Activated gamma-delta T cell (primary cell): ENCODE data around the gene COL1A1.

ENCODE experiments used
- DNase-seq: peaks from one replicate; lab custom pipeline; 2025; lab: John Stamatoyannopoulos, UW

COL1A1 gene

DNA sequence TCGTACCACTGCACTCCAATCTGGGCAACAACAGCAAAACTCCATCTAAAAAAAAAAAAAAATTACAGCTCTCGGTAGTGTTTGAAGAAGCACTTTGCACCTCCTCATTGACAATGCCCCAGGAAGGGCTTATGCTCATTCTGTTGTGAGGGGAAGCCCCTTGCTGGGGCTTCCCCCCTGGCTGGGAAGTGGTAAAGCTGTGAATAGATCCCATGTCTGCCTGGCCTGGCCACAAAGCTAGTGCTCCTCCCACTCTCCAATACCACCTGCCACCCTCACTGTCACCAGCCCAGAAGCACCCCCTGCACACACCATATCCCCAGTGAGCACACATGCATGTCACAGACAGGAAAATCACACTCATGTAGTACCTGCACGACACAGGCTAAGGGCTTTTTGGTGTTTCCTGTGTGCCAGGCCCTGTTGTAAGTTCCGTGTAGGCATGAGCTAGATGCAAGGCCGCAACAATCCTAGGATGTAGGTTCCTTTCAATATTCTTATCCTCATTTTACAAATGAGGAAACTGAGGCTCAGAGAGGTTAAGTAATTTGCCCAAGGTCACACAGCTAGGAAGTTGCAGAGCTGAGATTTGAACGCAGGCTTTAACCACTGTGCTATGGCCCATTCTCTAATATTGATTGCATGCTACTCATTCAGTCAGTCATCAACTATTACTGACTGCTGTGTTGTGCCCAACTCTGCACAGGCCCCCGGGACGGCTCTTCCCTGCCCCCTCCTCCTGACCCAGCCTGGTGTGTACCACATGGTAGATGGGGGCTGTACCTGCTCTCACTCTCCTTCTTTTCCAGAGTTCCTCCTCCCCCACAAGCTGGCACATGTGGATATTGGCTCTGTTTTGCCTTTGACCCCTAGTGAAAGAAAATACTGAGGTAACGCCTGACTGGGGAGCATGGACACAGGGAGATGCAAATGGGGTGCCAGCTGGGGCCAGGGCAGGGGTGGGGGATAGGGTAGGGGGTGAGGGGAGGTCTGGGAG is 11.9 kb upstream of the COL1A1 start:
- no peak for DNase-seq

DNA sequence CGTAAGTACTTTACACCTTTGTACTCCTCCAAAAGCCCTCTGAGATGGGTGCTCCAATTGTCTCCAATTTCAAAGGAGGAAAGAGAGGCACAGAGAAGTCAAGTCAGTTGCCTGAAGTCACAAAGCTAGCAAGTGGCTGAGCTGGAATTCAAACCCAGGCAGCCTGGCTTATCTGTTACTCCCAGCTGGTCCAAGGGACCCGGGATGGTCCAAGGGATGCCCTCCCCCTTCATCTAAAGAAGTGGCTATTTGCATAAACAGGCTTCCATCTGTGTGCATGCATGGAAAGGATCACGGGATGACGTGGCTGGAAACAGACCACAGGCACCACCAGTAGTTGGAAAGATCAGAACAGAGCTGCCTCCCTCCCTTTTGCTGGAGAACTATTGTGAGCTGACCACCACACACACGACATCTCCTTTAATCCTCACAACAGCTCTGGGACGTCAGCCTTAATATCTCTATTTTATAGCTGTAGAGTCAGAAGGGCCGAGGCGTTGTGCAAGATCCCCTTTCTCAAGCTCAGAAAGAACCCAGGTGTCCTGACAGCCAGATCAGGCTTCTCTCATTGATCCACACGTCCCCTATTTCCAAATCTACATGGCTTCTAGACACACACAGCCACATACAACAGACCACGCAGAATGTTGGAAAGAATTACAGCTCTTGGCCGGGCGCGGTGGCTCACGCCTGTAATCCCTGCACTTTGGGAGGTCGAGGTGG is 10.9 kb upstream of the COL1A1 start:
- DNase-seq = no peak

DNA sequence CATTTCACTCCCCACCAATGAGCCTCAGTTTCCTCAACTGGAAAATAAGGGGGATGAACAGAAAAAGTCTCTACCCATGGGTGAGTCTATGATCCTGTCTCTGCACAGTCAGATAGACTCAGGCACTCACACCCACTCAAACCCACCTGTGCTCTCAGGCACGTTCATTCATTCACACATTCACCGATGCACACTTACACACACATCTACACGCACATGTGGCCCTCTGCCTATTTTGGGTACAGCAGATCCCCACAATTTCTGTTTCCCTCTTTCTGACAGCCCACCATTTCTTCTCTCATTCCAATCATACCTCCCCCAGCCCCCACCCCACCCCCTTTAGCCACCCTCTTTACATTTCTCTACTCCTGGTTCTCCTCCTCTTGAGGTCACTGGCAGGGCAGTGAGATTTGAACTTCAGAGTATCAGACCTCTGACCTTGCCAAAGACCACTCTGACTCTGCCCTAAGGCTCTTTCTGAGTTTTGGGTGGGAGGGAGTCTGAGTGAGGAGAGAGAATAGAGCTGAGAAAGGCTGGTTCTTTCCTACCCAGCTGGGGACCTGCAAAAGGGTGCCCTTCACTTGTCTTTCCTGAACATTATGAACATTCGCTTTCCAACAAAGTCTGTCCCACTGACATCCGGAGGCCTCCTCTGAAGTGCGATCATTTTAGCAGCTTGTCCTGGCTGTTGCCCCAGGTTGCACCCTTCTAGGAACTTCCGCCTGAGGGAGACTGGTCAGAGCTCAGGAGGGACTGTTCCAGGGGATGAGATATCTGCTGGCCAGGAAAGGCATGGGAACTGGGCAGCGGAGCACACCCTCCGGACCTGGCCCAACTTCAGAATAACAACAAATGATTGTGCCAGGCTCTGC is 10.1 kb upstream of the COL1A1 start:
- DNase-seq = no peak

DNA sequence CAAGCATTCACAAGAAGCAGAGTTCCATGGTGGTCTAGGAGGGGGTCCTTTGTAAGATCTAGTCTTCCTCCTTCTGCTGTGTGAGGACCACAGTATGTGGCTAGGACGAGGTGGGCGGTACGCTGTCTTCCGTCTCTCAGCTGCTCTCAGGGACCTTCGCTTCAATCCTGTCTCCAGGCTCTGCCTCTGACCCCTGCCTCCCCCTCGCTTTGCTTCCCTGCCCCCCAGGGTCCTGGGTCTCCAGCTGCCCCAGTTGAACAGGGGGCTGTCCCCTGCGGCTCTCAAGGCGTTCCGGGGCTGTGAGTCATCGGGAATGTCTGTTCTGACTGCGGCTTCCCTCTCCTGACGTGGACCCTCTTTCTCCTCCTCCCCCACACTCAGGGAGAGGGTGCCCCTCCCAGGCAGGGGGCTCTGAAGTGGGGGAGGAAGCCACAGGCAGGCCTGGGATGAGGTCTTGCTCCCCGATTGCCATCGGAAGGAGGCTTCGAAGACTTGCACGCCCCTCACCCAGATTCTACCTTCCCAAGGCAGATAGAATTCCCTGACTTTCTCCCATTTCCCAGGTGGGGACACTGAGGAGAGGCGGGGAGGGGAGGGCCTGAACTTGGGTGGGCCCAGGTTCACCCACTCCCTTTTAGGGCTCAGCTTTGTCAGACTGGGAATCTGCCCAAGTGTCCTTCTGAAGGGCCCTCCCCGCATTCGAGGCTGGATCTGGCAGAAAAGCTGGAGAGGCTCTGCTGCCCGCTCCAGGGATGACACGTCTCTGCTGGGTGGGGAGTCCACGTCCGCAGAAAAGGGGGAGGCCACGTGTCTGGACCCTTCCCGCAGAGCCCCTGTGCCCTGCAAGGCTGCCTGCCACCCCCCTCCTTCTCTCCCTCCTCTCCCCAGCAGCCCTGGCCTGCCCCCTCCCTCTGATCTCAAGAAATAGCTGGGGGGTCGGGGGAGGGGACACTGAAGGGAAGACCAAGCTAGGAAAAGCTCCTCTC is 9.1 kb upstream of the COL1A1 start:
- no peak for DNase-seq

DNA sequence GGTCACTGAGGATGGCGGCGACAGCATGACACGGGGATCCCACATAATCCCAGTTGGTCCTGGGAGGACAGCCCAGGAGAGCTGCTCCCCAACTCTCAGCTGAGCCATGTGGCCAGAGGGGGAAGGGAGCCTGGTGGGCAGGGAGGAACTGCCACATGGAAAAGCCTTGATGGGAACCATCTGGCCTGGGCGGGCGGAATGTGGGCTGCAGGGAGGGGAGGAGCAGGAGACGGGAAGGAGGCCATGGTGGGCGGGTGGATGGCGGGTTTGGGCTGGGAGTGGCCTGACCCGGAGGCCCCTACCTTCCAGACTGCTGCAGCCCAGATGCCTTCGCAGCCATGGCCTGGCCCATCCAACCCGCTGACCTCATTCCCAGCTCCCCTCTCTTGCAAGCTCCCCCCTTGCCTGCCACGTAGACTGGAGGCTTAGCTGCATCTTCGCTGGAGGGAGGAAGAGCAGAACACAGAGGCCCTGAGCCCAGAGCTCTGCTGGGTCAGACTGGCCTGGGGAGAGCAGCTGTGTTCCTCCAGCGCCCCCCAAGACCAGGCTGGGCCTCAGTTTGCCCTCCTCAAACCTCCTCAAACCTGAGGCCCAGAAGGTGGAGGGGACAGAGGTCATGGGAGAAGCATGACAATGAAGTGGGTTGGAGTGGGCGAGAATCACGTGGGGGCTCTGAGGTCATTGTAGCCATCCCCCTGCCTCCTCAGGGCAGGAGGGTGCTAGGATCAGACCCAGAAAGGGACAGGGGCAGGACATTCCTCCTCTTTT is 8.2 kb upstream of the COL1A1 start:
- no peak for DNase-seq

DNA sequence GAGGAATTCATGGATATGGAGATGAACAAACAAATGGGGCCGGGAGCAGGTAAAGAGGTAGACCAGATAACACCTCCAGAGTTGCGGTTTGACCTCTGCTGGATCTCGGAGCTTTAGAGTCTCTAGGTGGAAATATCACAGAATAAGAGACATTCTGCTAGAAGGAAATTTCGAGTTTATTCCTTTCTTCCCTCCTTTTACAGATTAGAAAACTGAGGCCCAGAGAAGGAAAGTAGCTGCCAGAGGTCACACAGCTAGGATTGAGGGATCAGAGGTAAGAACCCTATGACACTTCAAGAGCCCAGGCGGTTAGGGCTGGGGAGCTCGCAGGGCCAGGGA is 7.7 kb upstream of the COL1A1 start:
- no peak for DNase-seq

DNA sequence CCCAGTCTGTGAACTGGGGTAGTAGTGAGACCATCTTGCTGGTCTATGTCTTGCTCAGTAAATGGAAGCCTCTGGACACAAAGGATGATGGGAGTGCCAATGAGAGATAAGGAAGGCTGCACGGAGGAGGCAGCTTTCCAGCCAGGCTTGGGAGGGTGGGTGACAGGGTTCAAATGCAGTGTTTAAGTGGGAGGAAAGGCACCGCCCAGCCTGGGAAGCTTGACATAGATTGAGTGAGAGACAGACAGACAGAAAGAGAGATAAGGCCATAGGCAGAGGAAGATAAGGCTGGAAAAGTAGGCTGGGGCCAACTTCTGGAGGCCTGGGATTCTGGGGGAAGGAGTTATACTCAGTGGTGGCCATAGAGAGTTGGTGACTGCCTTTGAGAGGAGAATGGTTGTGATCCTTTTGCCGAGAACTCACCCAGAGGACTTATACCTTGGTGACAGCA is 7.2 kb upstream of the COL1A1 start:
- no peak for DNase-seq

DNA sequence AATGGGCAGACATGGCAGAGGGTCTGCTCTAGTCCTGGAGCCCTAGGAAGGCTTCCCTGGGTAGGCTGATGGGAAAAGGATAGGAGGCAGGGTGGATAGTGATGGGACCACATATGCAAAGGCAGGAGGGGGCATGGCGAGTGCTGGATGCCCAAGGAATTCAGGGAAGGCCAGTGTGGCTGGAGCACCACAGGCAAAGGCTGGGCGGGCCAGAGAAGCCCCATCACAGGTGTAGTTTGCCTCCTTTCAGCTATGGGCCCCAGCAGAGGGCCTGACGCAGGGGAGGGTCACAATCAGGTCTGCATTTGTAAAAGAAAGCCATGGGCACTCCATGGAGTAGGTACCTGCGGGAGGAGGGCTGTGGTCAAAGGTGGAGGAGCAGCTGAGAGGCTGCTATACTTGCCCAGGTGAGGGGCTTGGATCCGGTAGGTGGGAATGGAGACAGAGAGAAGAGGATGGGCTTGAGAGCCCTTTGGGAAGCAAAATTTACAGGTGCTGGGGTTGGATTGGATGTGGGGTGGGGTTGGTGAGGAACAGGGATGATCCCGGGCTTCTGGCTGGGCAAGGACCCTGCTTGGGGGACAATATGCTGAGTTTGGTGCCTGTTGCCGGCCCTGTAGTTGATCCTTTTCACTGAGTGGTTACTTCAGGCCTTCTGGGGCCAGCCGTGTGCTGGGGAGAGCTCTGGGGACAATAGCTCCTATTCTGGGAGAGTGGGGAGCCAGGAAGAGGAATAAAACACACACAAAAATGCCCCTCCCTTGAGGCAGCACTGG is 6.5 kb upstream of the COL1A1 start:
- no peak for DNase-seq

DNA sequence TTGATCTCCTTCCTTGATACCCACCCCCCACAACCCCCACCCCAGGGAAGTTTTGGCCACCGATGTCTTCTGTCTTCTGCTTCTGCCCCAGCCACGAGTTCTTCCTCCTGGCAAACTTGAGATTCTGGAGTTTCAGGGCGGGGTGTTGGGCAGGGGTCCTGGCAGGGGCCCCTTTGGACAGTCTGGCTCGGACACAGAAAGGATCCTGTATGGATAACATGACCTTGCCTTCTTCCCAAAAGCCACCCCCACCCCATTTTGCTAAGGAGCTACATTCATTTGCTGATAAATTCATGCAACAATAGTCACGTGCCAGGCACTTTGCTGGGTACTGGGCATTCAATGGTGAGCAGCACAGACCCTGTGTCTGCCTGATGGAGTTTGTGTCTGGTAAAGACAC is 5.9 kb upstream of the COL1A1 start:
- no peak for DNase-seq

DNA sequence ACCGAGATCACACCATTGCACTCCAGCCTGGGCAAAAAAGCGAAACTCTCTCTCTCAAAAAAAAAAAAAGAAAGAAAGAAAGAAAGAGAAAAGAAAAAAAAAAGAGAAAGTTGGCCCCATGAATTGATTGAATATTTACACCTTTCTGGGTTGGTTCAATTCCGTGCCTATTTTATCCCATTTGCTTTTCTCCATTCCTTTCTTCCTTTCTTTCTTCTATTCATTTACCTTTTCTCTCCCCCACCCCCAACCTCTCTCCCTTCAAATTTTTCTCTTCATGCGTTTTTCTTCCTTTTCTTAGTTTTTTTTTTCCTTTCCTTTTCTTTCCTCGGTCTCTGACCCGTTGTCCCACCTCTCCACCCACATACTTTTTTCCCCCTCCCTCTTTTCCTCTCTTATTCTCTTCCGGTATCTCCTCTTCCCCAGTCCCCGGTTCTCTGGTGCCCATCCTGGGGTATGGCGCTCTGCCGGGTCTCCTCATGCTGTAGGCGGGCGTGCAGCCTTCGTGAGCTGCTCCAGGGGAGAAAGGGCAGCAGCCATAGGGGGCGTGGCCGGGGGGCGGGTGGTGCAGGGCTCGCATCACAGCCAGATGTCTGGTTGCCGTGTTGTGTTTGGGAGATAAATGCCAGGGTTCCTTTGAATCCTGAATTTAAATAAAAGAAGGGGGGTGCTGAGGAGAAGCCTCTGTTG is 5.3 kb upstream of the COL1A1 start:
- DNase-seq = no peak

DNA sequence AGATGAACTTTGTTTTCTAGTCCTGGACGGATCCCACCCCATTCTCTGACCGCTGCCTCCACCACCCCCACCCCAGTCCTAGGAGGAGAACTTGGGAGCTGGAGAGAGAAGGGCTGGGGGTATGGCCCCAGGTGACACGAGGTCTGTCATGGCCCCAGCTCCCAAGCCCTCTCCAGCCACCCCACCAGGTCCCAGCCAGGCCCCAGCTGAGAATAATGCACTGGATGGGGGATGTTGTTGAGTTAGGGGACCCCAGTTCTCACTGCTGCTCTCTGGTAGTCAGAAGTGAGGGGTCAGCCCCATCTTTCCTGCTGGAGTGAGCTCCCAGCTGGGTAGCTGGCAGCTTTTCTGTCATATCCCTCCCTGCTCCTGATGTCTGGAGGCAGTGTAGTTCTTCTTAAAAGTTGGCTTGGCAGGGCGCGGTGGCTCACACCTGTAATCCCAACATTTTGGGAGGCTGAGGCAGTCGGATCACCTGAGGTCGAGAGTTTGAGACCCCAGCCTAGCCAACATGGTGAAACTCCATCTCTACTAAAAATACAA is 4.6 kb upstream of the COL1A1 start:
- no peak for DNase-seq

DNA sequence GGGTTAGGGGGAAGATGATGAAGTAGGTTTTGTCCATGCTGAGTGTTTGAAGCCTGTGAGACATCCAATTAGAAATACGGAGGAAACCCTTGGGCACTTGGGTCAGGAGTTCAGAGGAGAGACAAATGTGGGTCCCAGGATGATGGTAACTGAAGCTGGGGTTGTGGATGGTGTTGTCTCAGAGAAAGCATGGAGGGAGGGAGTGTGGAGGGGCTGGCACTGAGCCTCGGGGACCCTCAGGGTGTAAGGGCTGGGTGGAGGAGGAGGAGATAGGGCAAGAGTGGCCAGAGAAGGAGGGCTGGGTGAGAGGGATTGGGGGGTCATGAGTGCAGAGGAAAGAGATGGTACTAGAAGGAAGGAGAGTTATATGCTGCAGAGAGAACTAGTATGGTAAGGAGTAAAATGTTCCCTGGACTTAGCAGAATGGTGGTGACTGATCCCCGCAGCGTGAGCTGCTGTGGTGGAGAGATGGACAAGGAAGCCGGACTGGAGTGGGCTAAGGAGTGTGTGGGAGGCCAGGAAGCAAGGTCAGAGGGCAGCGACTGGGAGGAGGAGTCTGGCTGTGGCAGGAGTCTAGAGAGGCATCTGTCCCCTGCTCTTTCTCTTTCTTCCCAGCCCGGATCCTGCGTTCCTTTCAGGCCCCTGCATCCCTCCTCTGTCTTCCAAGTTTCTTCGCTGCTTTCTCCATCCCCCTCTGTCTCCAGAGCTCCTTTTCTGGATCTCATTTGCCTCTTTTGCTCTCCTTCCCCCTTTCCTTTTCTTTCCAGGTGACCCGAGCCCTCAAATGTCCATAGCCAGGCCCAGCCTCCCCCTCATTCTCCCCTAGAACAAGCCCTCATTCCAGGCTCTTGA is 3.9 kb upstream of the COL1A1 start:
- DNase-seq = no peak

DNA sequence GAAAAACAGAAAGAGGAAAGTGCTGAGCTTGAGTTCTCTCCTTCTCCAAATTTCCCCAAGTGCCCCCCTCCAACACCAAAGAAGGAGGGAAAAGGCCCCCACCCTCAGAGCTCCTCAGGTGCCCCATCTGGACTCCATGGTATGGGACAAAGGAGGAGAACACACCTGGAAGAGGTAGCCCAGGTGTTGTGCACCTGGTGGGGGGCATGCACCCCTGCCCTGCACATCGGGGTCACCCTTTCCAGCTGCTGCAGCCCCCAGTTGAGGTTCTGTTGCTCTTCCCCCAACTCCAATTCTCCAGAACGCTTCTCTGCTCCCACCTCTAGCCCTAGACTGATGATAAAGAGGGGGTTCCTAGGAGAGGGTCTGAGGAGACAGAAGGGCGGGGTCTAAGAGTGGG is 3.0 kb upstream of the COL1A1 start:
- no peak for DNase-seq

DNA sequence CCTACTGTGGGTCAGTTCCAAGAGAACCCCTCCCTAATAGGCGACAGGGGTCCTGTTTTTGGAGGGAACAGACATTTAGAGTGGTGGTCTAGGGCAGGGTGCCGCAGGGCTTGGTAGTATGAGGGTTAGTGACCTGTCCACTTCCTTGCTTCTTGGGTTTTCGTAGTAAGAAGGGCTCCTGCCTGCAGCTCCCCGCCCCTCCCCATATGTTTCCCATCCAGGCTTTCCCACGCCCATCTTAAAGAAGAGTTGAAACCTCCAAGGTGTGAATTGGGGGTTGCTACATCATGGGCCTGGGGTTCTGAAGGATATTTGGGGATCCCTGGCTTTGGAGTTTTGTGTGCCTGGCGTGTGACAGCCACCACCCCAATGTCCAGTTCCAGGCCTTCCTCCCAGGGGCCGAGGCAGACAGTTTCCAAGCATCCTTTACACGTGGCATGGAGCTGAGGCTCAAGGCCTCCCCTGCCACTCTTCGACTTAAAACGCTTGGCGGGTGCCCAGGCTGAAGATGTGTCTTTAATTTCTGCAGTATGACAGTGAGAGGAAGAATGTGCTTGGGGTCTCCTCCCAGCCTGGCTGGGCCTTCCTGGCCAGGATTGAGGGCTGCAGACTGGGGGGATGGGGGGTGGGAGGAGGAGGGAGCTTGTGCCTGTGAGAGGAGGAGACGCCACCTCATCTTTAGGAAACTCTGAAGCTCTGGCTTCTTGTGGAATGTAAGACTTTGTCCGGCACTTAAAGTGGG is 2.3 kb upstream of the COL1A1 start:
- DNase-seq = no peak

DNA sequence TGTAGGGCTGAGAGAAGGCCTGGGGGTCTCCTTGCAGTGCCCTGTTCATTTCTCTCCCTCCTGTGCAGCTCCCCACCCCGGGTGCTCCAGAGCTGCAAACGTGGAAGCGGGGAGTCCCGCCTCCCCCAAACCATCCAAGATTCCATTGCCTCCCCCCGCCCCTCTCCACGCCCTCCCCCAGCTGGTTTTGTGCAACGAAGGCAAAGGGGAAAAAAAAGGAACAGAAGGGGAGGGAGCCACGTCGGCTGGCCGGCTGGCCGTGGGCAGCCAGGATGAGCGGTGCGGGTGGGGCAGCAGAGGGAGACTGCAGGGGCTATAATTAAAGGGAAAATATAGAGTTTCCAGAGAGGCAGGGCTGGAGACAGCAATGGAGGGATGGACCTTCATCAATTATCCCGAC is 1.7 kb upstream of the COL1A1 start:
- DNase-seq = no peak

DNA sequence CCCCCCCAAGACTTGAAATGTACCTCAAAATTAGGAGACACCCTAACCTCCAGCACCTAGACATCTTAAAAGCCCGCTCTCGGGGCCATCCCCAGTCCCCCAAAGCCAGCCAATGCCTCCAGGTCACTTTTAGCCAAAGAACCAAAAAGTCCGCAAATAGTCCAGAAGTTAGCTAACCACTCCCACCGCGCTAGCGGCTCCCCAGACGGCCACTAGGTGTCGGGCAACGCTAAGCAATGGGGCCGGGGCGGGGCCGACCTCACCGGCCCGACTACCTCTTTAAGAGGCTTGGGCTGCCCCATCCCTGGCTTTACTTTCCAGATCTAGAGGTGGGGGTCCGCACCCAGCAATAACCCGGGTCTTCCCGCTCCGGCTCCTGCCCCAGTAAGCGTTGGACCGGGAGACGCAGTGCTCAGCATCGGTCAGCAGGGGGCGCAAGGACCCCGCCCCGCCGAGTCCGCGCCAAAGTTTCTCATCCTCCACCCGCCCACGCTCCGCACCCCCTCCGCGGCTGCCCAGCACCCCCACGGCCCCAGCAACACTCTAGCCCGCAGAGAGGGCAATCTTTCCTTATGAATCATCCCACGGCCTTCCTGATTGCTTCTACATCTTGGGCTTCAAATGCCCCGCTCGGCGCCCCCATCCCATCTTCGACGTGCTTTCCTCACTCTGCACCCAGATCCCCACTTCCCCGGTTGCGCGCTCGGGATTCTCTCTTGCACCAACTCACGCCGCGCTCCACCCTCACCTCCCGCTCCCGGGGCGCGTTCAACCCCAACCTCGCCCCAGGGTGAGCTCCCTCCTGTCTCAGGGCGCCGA is 765 bp downstream of the COL1A1 start:
- peak; percentile 52 for DNase-seq
